HG02885 (cell line): ENCODE measurements around the gene ADAMTSL1.

Experiments used
- ATAC-seq: cut with Tn5 transposase; IDR thresholded peaks from one replicate; pipeline ENCODE4 v1.9.1; 2021; ENCODE audit warnings: mild to moderate bottlenecking; ENCODE audit not compliant: unreplicated experiment, poor library complexity

ADAMTSL1 gene

GRCh38 chr9:18495065-18495464 is 21.1 kb downstream of the ADAMTSL1 start:
- no peak for ATAC-seq

DNA sequence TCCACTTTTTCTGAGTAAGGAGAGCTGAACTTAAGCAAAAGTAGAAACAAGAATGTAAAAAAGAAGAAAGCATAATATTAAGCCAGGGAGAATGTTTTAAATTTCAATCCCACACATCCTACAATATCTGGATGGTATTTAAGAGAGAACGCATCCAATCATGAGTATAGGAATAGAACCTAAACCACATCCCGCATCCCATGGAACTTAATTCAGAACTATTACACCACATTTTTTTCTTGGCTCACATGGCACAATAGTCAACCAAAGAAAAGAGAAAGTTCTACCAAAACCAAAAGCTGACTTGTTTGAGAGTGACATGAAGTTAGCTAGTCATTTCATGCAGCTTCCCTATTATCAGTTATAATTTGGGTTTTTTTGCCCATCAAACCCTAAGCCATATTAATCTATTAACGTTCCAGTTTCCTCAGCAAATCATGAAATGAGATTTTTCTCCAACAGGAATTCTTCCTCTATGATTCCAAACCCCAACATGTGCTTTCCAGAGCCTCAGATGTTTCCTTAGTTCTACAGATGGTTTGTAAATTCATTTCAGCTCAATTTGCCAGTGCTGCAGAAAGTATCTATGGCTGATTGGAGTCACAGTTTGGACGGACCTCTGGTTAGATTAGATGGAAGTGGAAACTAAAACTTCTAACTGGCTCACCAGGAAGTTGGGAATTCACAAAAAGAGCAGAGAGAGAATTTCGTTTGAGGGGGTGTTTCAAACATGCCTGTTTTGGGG is 22.5 kb downstream of the ADAMTSL1 start:
- ATAC-seq: no peak

DNA sequence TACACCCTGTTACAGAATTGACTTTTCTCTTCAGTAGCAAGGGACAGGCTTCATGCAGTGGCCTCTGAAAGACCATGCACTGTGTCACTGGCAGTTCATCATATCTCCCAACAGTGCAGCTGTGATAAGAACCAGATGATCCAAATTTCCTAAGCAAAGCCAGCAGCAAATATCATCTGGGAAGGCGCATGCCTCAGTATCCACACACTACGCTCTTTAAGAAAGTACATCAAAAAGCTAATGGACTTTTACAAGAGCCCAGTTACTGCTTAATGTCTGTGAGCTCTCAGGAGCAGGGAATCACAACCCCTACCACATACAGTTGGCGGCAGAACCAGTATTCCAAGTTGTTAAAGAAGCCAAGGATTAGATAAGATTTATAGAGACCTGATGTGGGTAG is 25.1 kb downstream of the ADAMTSL1 start:
- ATAC-seq: no peak

DNA sequence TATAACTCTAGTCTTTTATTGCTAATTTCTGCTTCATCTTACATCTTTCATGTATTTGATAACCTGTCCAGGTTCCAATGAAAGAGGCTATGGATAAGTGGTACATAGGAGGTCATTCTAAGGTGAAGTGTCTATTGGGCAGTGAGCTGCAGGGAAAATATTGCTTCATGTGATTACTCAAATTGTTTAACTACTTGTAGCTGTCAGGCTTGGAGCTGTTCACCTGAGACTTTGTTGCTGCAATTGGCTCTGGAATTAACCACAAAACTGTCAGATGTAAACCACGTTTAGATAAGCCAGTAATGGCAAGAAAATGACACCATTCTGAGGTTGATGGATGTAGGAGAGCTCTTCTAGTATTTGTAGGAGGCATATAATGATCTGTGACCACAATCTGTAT is 26.0 kb downstream of the ADAMTSL1 start:
- ATAC-seq: no peak

DNA sequence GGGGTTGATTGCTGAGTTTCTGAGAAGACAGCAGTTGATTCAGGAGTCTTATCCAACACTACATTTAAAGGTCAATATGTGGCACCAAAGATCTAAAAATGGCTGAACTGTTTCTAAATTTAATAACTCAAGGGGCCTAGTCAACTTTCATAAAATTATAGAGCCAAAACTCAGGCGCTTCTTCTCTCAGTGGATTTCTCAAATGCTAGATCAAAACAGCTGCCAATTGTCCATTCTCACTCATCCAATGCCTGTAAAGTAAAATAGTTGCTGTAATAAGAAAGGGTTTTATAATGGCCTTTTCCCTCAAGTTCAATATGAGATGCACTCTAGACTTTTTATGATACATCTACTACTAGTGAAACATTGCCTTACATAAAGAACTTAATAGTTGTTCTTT is 26.5 kb downstream of the ADAMTSL1 start:
- ATAC-seq: no peak

DNA sequence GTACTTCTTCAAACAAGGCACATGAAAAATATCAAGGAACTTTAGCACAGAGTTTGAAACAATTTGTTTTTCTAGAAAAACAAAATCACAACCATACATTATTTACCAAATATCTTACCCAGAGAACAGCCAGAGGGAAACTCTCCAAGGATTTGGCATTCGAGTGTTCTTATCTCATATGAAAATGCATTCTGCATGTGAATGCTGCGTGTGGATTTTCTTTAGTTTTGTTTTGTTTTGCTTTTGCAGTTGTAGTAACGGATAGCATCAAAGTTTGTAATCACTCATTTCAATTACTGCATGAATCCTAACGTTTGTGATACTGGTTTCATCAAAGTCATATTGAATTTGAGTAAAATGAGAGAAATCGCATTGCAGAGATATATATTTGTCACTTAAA is 28.0 kb downstream of the ADAMTSL1 start:
- no peak for ATAC-seq

DNA sequence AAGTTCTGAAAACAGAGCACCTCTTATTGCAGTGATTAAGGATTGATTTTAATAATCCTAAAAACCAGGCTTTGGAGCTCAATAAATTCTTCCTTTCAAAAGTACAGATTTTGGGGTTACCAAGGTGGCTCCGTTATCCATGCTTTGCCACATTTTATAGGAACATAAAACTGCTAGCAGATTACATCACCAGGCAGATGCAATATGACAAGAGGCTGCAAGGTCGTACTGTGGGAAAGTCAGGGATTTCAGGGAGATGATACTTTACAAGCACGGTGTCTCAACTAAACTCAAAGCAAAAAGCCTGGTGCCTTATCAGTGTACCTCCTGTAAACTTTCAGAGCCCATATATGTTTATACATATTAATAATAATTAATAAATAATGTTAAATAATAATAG is 28.6 kb downstream of the ADAMTSL1 start:
- no peak for ATAC-seq

DNA sequence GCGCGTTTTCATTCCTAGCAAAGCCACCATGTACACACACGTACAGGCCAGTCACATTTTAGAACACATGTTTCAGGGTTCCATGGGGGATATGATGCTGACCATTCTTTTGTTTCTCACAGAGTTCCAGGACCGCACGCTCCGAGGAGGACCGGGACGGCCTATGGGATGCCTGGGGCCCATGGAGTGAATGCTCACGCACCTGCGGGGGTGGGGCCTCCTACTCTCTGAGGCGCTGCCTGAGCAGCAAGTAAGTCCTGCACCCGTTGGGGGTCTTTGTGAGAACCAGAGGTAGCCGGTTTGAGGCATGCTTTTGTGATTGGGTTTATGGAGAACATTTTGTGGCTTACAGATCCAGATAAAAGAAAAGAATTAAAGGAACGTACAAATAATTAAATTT is 30.8 kb downstream of the ADAMTSL1 start:
- no peak for ATAC-seq

DNA sequence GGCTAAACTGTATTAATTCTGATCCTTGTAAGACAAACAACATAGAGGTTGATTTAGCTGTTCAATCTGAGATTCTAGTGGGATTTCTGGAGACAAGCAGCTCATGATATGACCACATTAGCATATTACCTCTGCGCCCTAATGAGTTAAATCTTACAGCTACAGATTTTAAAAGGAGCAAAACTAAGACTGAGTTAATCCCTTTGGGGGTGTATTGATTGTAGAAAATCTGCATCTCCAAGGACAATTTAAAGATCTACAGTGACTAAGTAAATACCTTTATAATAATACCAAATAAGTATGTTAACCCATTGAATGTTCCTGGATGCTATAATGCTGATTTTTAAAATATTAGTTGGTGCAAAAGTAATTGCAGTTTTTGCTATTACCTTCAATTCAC is 33.2 kb downstream of the ADAMTSL1 start:
- ATAC-seq: no peak

GRCh38 chr9:18516514-18516913 is 42.6 kb downstream of the ADAMTSL1 start:
- no peak for ATAC-seq

DNA sequence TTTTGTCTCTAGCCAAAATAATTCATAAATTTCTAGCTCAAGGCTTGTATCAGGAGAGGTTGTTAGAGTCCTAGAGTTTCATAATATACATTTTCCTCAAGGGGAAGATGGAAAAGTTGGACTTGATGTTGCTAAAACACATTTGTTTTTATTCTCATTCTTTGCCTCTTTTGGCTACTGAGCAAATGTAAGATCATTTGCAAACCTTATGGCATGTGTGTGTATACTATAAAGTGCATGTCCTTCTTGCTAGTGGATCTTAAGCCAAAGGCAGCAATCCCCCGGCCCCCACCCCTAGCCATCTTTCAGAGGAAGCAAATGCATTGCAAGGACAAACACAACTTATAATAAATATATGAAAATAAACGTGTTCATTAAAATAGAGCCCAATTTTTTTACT is 43.0 kb downstream of the ADAMTSL1 start:
- ATAC-seq: no peak

DNA sequence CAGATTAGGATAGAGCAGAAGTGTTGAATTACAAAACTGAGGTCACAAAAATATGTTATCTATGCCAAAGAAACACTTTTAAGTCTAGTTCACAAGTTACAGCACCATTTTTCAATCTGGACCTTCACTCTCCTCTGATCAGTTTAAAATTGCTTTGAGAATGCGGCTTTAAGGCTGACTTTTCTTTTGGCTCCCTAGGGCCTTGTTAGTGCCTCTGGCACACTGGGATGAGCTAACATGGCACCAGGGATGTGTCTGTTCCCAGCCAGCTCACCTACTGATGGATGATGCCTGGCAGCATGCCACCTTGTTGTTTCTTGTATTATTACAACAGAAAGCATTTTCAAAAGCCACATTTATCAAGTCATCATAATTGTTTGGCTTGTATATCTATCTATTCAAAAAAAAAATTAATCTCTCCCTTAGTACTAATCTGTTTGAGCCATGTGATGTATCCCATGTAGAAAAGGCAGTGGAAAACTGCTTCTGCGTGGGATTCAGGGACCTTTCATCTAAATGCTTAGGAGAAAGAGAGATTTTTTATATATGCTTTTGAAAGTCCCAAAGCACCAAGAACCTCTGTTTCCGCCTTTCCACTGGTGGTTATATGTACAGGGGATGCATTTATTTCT is 46.6 kb downstream of the ADAMTSL1 start:
- no peak for ATAC-seq

- ATAC-seq: no peak
Observed at GRCh38 chr9:18526685-18527084, 52.7 kb downstream of the ADAMTSL1 start.

- ATAC-seq: no peak
Observed at GRCh38 chr9:18531136-18532065, 57.4 kb downstream of the ADAMTSL1 start.

- no peak for ATAC-seq
Observed at GRCh38 chr9:18534611-18535010, 60.7 kb downstream of the ADAMTSL1 start.

DNA sequence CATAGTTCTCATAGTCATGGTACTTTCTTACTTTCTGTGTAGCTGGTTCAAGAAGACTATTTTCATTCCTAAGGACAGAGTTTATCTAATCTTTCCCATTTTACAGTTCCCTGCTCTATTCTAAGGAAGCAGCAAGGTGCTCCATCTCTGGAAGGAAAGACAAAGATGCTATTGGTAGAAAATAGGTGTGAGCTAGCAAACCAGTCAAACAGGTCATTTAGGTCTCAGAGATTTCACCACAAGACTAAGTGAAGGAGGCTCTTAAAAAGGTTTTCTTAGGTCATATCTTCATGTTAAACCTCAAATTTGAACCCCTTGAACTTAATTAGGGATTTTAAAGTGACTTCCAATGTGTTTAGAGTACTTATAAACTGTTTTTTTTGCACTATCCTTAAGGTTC is 62.6 kb downstream of the ADAMTSL1 start:
- ATAC-seq: no peak

- no peak for ATAC-seq
Observed at GRCh38 chr9:18539203-18539693, 65.3 kb downstream of the ADAMTSL1 start.

DNA sequence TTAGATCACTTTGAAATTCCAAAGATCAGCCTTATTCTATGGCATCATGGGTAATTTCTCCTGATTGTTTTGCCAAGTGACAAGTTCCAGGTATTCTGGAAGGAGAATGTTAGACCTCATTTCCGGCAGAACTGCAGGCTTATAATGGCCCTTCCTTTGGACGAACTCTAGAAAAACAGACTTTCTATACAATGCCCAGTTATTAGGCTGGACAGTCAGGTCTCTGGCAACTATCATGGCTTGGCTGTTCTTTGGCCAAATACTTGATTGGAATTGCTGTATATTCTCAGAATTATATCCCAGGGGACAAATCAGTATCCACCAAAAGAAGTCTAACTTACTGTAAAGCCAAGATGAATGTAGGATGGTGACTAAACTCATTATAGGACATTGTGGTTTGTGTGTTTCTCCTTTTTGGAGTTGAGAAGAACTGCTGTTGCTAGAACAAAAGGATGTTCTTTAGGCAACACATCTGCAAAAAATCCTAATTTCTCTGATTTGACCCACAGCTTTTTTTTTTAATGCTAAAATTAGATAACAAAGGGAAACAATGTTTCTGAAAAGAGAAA is 69.0 kb downstream of the ADAMTSL1 start:
- no peak for ATAC-seq

DNA sequence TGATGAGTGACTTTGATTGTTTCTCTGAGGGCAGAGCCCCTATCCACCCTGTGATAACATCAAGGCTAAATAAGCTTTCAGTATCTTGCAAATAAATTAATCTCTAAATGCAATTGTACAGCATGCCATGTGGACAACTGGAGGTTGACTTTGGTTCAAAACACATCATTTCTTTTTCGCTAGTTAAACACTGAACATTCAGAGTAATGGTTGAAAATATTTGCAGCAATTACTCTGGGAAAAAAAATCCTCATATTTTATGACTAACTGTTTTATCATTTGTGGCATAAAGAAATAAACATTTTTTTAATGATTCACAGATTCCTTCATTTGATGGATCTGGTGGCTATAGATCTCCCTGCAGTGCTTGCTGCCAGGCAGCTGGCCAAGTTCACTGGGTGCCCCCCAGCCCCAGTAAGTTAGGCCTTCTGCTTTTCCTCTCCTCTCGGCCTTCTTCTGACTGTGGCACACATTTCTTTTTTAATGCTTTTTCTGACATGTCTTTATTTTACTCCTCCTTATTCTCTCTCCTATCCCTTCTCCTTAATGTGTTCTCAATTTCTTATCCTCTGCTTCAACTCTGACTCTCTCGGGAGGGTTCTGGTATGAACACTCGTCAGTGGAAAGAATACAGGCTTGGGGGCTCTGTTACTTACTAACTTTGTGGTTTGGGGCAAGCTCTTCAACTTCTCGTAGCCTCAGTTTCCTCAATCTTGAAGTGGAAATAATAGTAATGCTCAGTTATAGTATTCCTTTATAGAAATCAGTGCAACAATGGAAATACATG is 69.6 kb downstream of the ADAMTSL1 start:
- no peak for ATAC-seq

DNA sequence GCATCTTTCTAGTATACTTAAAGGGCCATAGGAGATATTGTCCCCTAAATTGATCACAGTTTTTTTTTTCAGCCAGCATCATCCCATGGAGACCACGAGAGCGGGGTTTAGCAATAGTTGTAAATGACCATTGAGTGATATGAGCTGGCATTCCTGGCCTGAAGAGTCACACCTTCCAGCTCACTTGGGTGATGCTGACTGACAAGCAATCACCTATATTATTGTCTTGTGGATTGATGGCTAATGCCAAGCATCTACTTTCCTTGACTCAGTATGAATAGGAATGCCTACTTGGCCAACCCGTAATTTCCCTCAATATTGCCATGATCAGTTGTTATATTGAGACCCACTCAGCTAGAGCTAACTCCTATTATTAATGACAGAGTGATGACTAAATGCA is 70.5 kb downstream of the ADAMTSL1 start:
- ATAC-seq: no peak
